ENCODE data around the gene GPR68. TPM values are rescaled to one million over a fixed set of nuclear protein-coding genes. Genes with fewer than 3 reads are reported as not detected.

The GPR68 gene
- 0.31 TPM in 1 of 2 replicates, not detected in the other for total RNA-seq (2014; rRNA removed; shearing (Covaris generic))

- no peak for DNase-seq (ENCODE audit: low spot score)
These were observed at the start of gene GPR68 for GRCh38 chr14:91244501-91244901. TSS of gene GPR68 (minus strand) at chr14:91244704. CDS start at chr14:91235050, 9,654 bp downstream.

GRCh38 chr14:91294153-91294552 lies 49.6 kb upstream of the GPR68 start:
- no peak for DNase-seq (ENCODE audit: low spot score)

- DNase-seq (ENCODE audit: low spot score) = no peak
These were observed 48.8 kb upstream of the GPR68 start for GRCh38 chr14:91293281-91293680.

- no peak for DNase-seq (ENCODE audit: low spot score)
These were observed 48.0 kb upstream of the GPR68 start for GRCh38 chr14:91292491-91292890.

- DNase-seq (ENCODE audit: low spot score) = no peak
These were observed 47.4 kb upstream of the GPR68 start for GRCh38 chr14:91291786-91292405.

GRCh38 chr14:91290986-91291385 lies 46.5 kb upstream of the GPR68 start:
- no peak for DNase-seq (ENCODE audit: low spot score)

GRCh38 chr14:91289464-91289863 lies 45.0 kb upstream of the GPR68 start:
- no peak for DNase-seq (ENCODE audit: low spot score)

- DNase-seq (ENCODE audit: low spot score) = no peak
These were observed 44.4 kb upstream of the GPR68 start for GRCh38 chr14:91288876-91289275.

- peak; percentile 82 for DNase-seq (ENCODE audit: low spot score)
These were observed 42.0 kb upstream of the GPR68 start for GRCh38 chr14:91286530-91286937.

GRCh38 chr14:91284791-91285548 lies 40.5 kb upstream of the GPR68 start:
- DNase-seq (ENCODE audit: low spot score) = no peak

- no peak for DNase-seq (ENCODE audit: low spot score)
These were observed 39.8 kb upstream of the GPR68 start for GRCh38 chr14:91284146-91284790.

- no peak for DNase-seq (ENCODE audit: low spot score)
These were observed 39.2 kb upstream of the GPR68 start for GRCh38 chr14:91283666-91284065.

GRCh38 chr14:91282954-91283645 lies 38.6 kb upstream of the GPR68 start:
- no peak for DNase-seq (ENCODE audit: low spot score)

- DNase-seq (ENCODE audit: low spot score) = no peak
These were observed 36.8 kb upstream of the GPR68 start for GRCh38 chr14:91281346-91281745.

- no peak for DNase-seq (ENCODE audit: low spot score)
These were observed 35.6 kb upstream of the GPR68 start for GRCh38 chr14:91280129-91280528.

GRCh38 chr14:91279354-91279753 lies 34.9 kb upstream of the GPR68 start:
- DNase-seq (ENCODE audit: low spot score) = no peak

- no peak for DNase-seq (ENCODE audit: low spot score)
These were observed 33.8 kb upstream of the GPR68 start for GRCh38 chr14:91278383-91278715.

- no peak for DNase-seq (ENCODE audit: low spot score)
These were observed 33.3 kb upstream of the GPR68 start for GRCh38 chr14:91277546-91278382.

GRCh38 chr14:91274796-91275195 lies 30.3 kb upstream of the GPR68 start:
- no peak for DNase-seq (ENCODE audit: low spot score)

GRCh38 chr14:91273885-91274273 lies 29.4 kb upstream of the GPR68 start:
- DNase-seq (ENCODE audit: low spot score) = no peak

GRCh38 chr14:91273273-91273884 lies 28.9 kb upstream of the GPR68 start:
- DNase-seq (ENCODE audit: low spot score) = no peak

Data from HT-29 (cell line).